SK-N-DZ (cell line): ENCODE measurements around the gene NXF1. TPM values are rescaled to one million over a fixed set of nuclear protein-coding genes. Genes with fewer than 3 reads are reported as not detected.
"Not testable (repeated sequence)": the region's sequence is repeated elsewhere in the genome, so short reads cannot be mapped to it uniquely, and the experiment has no call there.

Source experiments
- DNase-seq: peaks from one replicate; pipeline ENCODE4 v3.0.0-alpha.2; 2015; ENCODE audit warnings: low spot score
- polyA plus RNA-seq, 2 experiments: library from polyadenylated mRNA; depleted of rRNA; stranded (reverse); fragments of >200 nt; gene quantifications; 2 replicates each; pipeline ENCODE4 v1.2.3, GENCODE V29; 2014

NXF1 gene
- polyA plus RNA-seq (2014; cell fraction: cytosol; rRNA removed) = 25.1 and 25.8 TPM in 2 replicates
- 58.6 and 124 TPM in 2 replicates for polyA plus RNA-seq (2014; cell fraction: nucleus; rRNA removed)

GRCh38 chr11:62805076-62805892 lies at the start of gene NXF1:
Gene NXF1 (minus strand): TSS chr11:62805440. CDS start chr11:62805356, 84 bp downstream.
- peak; percentile 94 for DNase-seq

DNA sequence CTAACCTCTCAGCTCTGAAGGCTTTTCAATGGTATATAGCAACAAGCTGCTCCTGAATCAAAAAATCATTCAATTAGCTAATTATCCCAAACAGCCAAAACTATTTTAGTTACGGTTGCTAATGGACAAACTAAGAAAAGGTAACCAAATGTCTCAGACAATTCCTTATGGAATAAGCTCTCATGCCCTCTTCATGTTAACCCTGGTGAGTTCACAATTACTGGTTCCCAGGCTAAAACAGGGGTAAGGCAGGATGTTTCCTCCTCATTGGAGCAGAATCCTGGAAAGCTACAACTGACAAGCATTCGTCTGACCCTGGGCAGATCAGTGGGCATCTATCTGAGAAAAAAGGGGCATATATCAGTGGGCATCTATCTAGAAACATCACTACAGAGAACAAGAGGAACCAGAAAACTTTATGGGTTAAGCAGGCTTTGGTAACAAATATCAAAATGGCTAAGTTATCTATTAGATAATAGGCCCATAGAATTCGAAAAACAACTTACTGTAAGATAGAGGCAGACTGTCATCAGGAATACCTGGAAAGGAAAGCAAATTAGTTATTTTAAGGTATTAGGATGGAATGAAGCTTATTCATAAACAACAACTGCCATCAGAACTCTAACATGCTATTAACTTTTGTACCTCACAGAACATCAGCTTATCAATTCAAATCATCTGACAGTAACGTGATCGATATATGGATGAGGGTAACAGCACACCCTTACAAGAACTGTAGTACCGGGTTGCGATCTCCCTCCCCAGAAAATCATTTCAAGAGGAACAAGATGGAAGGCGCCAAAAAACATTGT lies 49.0 kb upstream of the NXF1 start:
- DNase-seq = no peak

- no peak for DNase-seq
Measured at GRCh38 chr11:62853279-62853965, 48.2 kb upstream of the NXF1 start.

- no peak for DNase-seq
Measured at GRCh38 chr11:62852523-62853188, 47.4 kb upstream of the NXF1 start.

GRCh38 chr11:62851807-62852522 lies 46.7 kb upstream of the NXF1 start:
- DNase-seq = no peak

DNA sequence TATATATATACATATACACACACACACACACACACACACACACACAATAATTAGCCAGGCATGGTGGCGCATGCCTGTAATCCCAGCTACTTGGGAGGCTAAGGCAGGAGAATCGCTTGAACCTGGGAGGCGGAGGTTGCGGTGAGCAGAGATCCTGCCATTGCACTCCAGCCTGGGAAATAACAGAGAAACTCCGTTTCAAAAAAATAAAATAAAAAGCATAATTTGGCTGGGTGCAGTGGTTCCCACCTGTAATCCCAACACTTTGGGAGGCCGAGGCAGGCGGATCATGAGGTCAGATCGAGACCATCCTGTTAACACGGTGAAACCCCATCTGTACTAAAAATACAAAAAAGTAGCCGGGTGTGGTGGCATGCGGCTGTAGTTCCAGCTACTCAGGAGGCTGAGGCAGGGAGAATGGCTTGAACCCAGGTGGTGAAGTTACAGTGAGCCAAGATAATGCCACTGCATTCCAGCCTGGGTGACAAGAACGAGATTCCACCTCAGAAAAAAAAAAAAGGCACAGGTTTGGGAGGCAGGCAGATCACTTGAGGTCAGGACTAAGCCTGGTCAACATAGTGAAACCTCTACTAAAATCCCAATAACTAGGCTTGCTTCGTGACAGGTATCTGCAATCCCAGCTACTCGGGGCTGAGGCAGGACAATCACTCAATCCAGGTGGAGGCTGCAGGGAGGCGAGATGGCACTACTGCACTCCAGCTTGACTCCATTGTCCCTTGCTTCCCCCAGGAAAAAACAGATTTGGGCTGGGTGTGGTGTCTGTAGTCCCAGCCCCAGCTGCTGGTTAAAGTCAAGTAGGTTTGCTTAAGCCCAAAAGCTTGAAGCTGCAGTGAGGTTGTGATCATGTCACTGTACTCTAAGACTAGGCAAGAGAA lies 45.9 kb upstream of the NXF1 start:
- DNase-seq = peak; percentile 53

DNA sequence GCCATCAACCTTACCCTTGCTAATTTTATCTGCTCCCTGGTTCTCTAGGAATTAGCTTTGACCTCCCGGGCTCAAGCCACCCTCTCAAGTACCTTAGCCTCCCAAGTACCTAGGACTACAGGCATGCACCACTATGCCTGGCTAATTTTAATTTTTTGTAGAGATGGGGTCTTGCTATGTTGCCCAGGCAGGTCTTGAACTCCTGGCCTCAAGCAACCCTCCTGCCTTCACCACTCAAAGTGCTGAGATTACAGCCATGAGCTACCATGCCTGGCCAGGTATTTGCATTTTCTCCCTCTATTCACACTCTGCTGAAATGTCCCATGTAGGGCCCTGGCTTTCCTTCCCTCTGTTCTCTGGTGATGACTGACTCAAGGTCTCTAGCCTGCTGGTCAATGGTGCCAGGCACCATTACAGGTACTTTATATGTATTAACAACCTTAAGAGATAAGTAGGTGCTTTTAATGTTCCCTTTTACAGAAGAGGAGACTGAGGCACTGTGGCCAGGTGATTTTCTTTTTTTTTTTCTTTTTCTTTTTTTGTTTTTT lies 42.6 kb upstream of the NXF1 start:
- no peak for DNase-seq

- no peak for DNase-seq
Measured at GRCh38 chr11:62846177-62846576, 40.9 kb upstream of the NXF1 start.

- DNase-seq = no peak
Measured at GRCh38 chr11:62844154-62844553, 38.9 kb upstream of the NXF1 start.

DNA sequence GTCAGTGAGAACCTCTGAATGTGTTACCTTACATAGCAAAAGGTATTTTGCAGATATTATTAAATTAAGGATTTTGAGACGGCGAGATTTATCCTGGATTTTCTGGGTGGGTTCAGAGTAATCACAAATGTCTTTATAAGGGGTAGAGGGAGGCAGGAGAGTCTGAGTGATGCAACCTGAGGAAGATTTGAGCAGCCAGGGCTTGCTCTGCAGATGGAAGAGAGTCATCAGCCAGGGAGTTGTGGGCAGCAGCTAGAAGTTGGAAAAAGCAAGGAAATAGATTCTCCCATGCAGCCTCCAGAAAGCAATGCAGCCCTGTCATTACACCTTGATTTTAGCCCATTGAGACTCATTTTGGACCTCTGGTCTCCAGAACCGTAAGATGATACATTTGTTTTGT lies 38.2 kb upstream of the NXF1 start:
- DNase-seq = no peak

- not testable (repeated sequence) for DNase-seq
Measured at GRCh38 chr11:62842891-62843290, 37.7 kb upstream of the NXF1 start.

DNA sequence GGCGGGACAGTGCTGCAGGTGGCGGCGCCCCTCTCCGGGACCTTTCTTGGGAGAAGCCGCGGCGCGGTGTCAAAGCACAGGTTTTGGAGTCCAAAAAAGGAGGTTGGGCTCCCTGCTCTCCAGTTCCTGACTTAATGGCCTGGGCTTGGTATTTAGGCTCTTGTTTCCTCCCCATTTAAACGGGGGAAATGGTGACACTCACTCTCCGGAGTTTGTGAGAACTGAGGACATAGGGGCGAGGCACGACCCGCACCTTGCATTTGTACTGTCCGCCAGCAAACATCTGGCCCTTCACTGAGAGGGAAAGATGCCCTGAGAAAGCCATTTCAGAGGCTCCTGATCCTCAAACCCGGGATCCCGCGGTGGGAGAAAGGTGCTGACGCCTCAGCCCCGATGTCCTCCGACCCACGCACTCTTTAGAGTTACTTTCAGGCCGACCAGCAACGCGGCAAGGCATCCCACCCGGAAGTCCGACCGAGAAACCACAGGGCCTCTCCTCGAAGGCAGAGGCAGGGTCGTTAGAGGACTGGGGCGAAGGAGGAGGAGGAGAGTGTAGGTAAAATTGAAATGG lies 37.0 kb upstream of the NXF1 start:
- peak; percentile 85 for DNase-seq

GRCh38 chr11:62841361-62842170 lies 36.3 kb upstream of the NXF1 start:
- DNase-seq = peak; percentile 100

- not testable (repeated sequence) for DNase-seq
Measured at GRCh38 chr11:62840721-62841360, 35.6 kb upstream of the NXF1 start.

GRCh38 chr11:62839050-62839945 lies 34.1 kb upstream of the NXF1 start, which contains the start of gene WDR74:
Gene WDR74 (minus strand): TSS chr11:62839590. CDS start chr11:62839570, 20 bp downstream.
- peak; percentile 86 for DNase-seq

GRCh38 chr11:62835336-62835735 lies 30.1 kb upstream of the NXF1 start:
- DNase-seq = peak; percentile 2
